Naive thymus-derived CD4-positive, alpha-beta T cell (primary cell): ENCODE measurements around the gene GAL3ST2. TPM values are rescaled to one million over a fixed set of nuclear protein-coding genes. Genes with fewer than 3 reads are reported as not detected.

Source experiments
- ATAC-seq: fragments of 150-1000 bp; cut with Tn5 transposase; 2 replicates; pipeline ENCODE4 v1.10.0; 2021; ENCODE audit warnings: mild to moderate bottlenecking, moderate library complexity
- CTCF ChIA-PET: fragments of 350-600 bp; sonication (Branson Sonifier 250); formaldehyde crosslinking; loops from one replicate; lab custom pipeline; 2021; ENCODE audit warnings: antibody characterized with exemption; lab: Charles Lee
- POLR2A ChIA-PET: fragments of 350-600 bp; sonication (Branson Sonifier 250); formaldehyde crosslinking; loops from one replicate; lab custom pipeline; 2021; ENCODE audit warnings: antibody characterized with exemption, inconsistent platforms; lab: Charles Lee
- DNase-seq, 9 donors: peaks; one replicate each; pipeline versions ENCODE4 v3.0.0 to v3.0.0-alpha.2; 2020 to 2022; ENCODE audit warnings: mixed read lengths in 1 of 9
- H3K27ac ChIP-seq: one replicate; pipeline ENCODE4 v1.7.0; 2013; ENCODE audit warnings: mild to moderate bottlenecking, low read depth, low read length, moderate library complexity
- H3K27me3 ChIP-seq, 2 donors: one replicate each; pipeline ENCODE4 v1.7.0; 2013; ENCODE audit warnings: low read length in 2 of 2, mild to moderate bottlenecking in 2 of 2, moderate library complexity in 2 of 2; ENCODE audit not compliant: control insufficient read depth in 2 of 2, insufficient read depth in 2 of 2
- H3K36me3 ChIP-seq, 3 experiments: 1 replicate in 2 of 3; 2 replicates in 1 of 3; pipeline ENCODE4 v1.7.0; 2013; ENCODE audit warnings: low read length in 3 of 3, mild to moderate bottlenecking in 3 of 3, moderate library complexity in 1 of 3; ENCODE audit not compliant: insufficient read depth in 3 of 3, control insufficient read depth in 2 of 3
- H3K4me1 ChIP-seq, 2 donors: one replicate each; pipeline ENCODE4 v1.7.0; 2013; ENCODE audit warnings: low read length in 2 of 2, mild to moderate bottlenecking in 2 of 2, moderate library complexity in 1 of 2; ENCODE audit not compliant: control insufficient read depth in 2 of 2, insufficient read depth in 2 of 2
- H3K4me3 ChIP-seq: 2 replicates; pipeline ENCODE4 v1.7.0; 2013; ENCODE audit warnings: mild to moderate bottlenecking, low read length
- H3K9me3 ChIP-seq, 3 experiments: 1 replicate in 2 of 3; 2 replicates in 1 of 3; pipeline ENCODE4 v1.7.0; 2013; ENCODE audit warnings: low read length in 3 of 3; ENCODE audit not compliant: control insufficient read depth in 2 of 3
- H3K27ac Mint-ChIP-seq, 9 donors: one replicate each; pipeline ENCODE4 v1.8.0; 2020 to 2022; ENCODE audit warnings: mixed read lengths in 9 of 9, mild to moderate bottlenecking in 8 of 9, moderate library complexity in 5 of 9, inconsistent platforms in 2 of 9
- H3K27me3 Mint-ChIP-seq, 5 donors: one replicate each; pipeline ENCODE4 v1.8.0; 2021 to 2022; ENCODE audit warnings: mixed read lengths in 5 of 5, mild to moderate bottlenecking in 1 of 5
- H3K36me3 Mint-ChIP-seq, 5 donors: one replicate each; pipeline ENCODE4 v1.8.0; 2020 to 2022; ENCODE audit warnings: mixed read lengths in 5 of 5, mild to moderate bottlenecking in 3 of 5, inconsistent platforms in 1 of 5
- H3K4me1 Mint-ChIP-seq, 7 donors: one replicate each; pipeline ENCODE4 v1.8.0; 2020 to 2022; ENCODE audit warnings: mixed read lengths in 7 of 7, mild to moderate bottlenecking in 3 of 7, inconsistent platforms in 1 of 7
- H3K4me3 Mint-ChIP-seq, 10 donors: one replicate each; pipeline ENCODE4 v1.8.0; 2020 to 2022; ENCODE audit warnings: mild to moderate bottlenecking in 10 of 10, mixed read lengths in 10 of 10, moderate library complexity in 6 of 10, inconsistent platforms in 2 of 10
- H3K9me3 Mint-ChIP-seq, 11 donors: one replicate each; pipeline ENCODE4 v1.8.0; 2020 to 2022; ENCODE audit warnings: mixed read lengths in 11 of 11, mild to moderate bottlenecking in 4 of 11, inconsistent platforms in 1 of 11, moderate library complexity in 1 of 11
- intact Hi-C, 2 donors: fragments of 100-400 bp; cut with micrococcal nuclease; formaldehyde crosslinking; loops; one replicate each; pipeline ENCODE4 v1.15.1; 2023
- polyA plus RNA-seq, 2 donors: library from polyadenylated mRNA; unstranded; fragments of 300-500 nt; fragmentation: Illumina TruSeq; gene quantifications; one replicate each; pipeline ENCODE4 v1.2.3, GENCODE V29; 2021
- total RNA-seq, 6 experiments: library from RNA in 5 of 6; stranded (reverse) in 5 of 6; gene quantifications; 1 replicate in 5 of 6; 2 replicates in 1 of 6; pipeline ENCODE4 v1.2.3 and lab custom pipeline; 2021 to 2026

Gene GAL3ST2
- total and polyA plus RNA-seq, 7 experiments from 2014 or later, result 0.17 to 0.93 (median 0.37) TPM; not detected in 4

- Mint-ChIP-seq H3K36me3 (no peaks in the 10 kb centered on the region), H3K9me3 (no peaks in the 10 kb centered on the region), H3K27ac (no peak overlapping the region), H3K27me3 (peaks cover 0 to 6% (median 0%) of the 10 kb centered on the region in 5 donors), H3K4me3 (no peak overlapping the region), H3K4me1 (peaks cover 0 to 9% (median 4%) of the 10 kb centered on the region in 7 donors)
- Histone ChIP-seq H3K9me3 (no peaks in the 10 kb centered on the region), H3K4me1 (peaks cover 3 to 11% of the 10 kb centered on the region in 2 donors), H3K4me3 (no peak overlapping the region), H3K36me3 (no peaks in the 10 kb centered on the region), H3K27ac (no peak overlapping the region), H3K27me3 (peaks cover 0 to 3% of the 10 kb centered on the region in 2 donors)
- intact Hi-C loops, result no loop called here
- ChIA-PET POLR2A (no interaction called here), CTCF (no interaction called here)
- DNase-seq (no peak), ATAC-seq (no peak)
Measured at GRCh38 chr2:241809383-241810306, 33.0 kb downstream of the GAL3ST2 start.

- Mint-ChIP-seq H3K27me3 (peaks cover 0 to 6% (median 0%) of the 10 kb centered on the region in 5 donors), H3K36me3 (no peaks in the 10 kb centered on the region), H3K4me3 (no peak overlapping the region), H3K27ac (no peak overlapping the region), H3K9me3 (no peaks in the 10 kb centered on the region), H3K4me1 (peaks cover 0 to 5% (median 0%) of the 10 kb centered on the region in 7 donors)
- peaks cover 0 to 8% of the 10 kb centered on the region in 2 donors for H3K4me1 ChIP-seq
- DNase-seq, result peak in 1 of 9 donors; percentile 21
- H3K4me3 ChIP-seq, result no peak overlapping the region
- ATAC-seq, result no peak
- CTCF ChIA-PET, result no interaction called here
- POLR2A ChIA-PET, result no interaction called here
- intact Hi-C loops, result no loop called here
- H3K9me3 ChIP-seq, result no peaks in the 10 kb centered on the region
- H3K27ac ChIP-seq, result no peak overlapping the region
- no peaks in the 10 kb centered on the region for H3K27me3 ChIP-seq
- no peaks in the 10 kb centered on the region for H3K36me3 ChIP-seq
Measured at GRCh38 chr2:241810307-241811200, 33.9 kb downstream of the GAL3ST2 start.

GRCh38 chr2:241811201-241811951, 34.8 kb downstream of the GAL3ST2 start:
- no peaks in the 10 kb centered on the region for H3K36me3 ChIP-seq
- DNase-seq (peak in 1 of 9 donors; percentile 20), ATAC-seq (no peak)
- no peak overlapping the region for H3K27ac ChIP-seq
- Mint-ChIP-seq H3K27ac (no peak overlapping the region), H3K4me1 (peaks cover 0 to 5% (median 0%) of the 10 kb centered on the region in 7 donors), H3K4me3 (no peak overlapping the region), H3K36me3 (no peaks in the 10 kb centered on the region), H3K9me3 (no peaks in the 10 kb centered on the region), H3K27me3 (peaks cover 0 to 6% (median 0%) of the 10 kb centered on the region in 5 donors)
- H3K4me1 ChIP-seq, result peaks cover 0 to 8% of the 10 kb centered on the region in 2 donors
- no peaks in the 10 kb centered on the region for H3K9me3 ChIP-seq
- CTCF ChIA-PET, result no interaction called here
- POLR2A ChIA-PET, result no interaction called here
- no peaks in the 10 kb centered on the region for H3K27me3 ChIP-seq
- no peak overlapping the region for H3K4me3 ChIP-seq
- intact Hi-C loops, result no loop called here

- Histone ChIP-seq H3K36me3 (no peaks in the 10 kb centered on the region), H3K9me3 (no peaks in the 10 kb centered on the region), H3K4me1 (peaks cover 0 to 8% of the 10 kb centered on the region in 2 donors), H3K27me3 (no peaks in the 10 kb centered on the region), H3K27ac (no peak overlapping the region), H3K4me3 (no peak overlapping the region)
- Mint-ChIP-seq H3K9me3 (no peaks in the 10 kb centered on the region), H3K27ac (no peak overlapping the region), H3K4me1 (peaks cover 0 to 5% (median 0%) of the 10 kb centered on the region in 7 donors), H3K27me3 (peaks cover 0 to 6% (median 0%) of the 10 kb centered on the region in 5 donors), H3K4me3 (no peak overlapping the region), H3K36me3 (no peaks in the 10 kb centered on the region)
- ChIA-PET POLR2A (no interaction called here), CTCF (no interaction called here)
- no peak for ATAC-seq
- intact Hi-C loops, result no loop called here
- DNase-seq, result no peak
Measured at GRCh38 chr2:241811952-241812729, 35.5 kb downstream of the GAL3ST2 start.

DNA sequence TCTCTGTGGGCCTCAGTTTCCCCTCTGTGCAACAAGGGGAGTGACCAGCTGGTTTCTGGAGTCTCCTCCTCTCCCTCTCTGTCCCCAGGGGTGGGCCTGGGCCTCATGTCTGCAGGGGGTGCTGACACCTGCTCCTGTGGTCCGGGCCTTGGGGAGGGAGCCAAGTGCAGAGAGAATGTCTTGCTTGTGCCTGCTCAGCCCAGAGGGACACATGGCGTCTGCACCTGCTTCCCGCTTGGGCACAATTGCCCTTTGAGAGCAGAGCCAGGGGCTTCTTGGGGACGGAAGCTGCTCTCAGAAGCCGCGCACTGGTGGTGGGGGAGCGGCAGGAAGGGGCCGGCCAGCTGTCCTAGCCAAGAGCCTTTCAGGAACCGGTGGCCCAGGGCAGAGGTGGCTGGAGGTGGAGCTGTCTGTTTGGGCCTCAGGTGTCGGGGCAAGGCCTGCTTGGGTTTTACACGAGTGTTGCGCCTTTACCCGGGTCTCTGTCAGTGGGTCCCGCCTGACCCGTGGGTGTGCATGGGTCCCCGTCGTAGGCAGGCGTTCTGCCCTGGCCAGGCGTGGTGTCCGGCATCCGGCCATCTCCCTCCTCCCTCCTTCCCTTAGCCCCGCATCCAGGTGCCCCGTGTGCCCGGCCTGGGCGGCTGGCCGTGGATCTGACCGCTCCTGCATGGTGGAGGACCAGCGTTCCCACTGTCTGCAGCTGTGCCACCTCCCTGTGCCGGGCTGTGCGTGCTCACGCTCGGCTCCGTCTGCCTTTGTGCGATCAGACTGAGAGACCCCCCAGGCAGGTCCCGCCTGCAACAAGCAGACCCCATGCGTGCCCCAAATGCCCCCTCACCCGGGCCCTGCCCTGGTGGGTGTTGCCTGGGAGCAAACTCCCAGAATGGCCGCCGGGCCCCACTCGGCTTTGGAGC, 36.4 kb downstream of the GAL3ST2 start:
- H3K27ac ChIP-seq, result no peak overlapping the region
- Mint-ChIP-seq H3K4me1 (peaks cover 4 to 10% (median 6%) of the 10 kb centered on the region in 7 donors), H3K27ac (no peak overlapping the region), H3K27me3 (peaks cover 0 to 11% (median 0%) of the 10 kb centered on the region in 5 donors), H3K4me3 (peak overlapping the region in 1 of 10 donors; percentile 14), H3K9me3 (no peaks in the 10 kb centered on the region), H3K36me3 (no peaks in the 10 kb centered on the region)
- intact Hi-C loops, result no loop called here
- H3K36me3 ChIP-seq, result no peaks in the 10 kb centered on the region
- peaks cover 0 to 12% of the 10 kb centered on the region in 2 donors for H3K4me1 ChIP-seq
- no peaks in the 10 kb centered on the region for H3K27me3 ChIP-seq
- no peaks in the 10 kb centered on the region for H3K9me3 ChIP-seq
- CTCF ChIA-PET, result no interaction called here
- POLR2A ChIA-PET, result no interaction called here
- no peak overlapping the region for H3K4me3 ChIP-seq
- DNase-seq (peak in 1 of 9 donors; percentile 20), ATAC-seq (no peak)
